NCI-H2029 (cell line): ENCODE data around the gene GFPT2.

Experiments used
- DNase-seq: peaks from one replicate; lab custom pipeline; 2025; lab: John Stamatoyannopoulos, UW

GFPT2 gene

DNA sequence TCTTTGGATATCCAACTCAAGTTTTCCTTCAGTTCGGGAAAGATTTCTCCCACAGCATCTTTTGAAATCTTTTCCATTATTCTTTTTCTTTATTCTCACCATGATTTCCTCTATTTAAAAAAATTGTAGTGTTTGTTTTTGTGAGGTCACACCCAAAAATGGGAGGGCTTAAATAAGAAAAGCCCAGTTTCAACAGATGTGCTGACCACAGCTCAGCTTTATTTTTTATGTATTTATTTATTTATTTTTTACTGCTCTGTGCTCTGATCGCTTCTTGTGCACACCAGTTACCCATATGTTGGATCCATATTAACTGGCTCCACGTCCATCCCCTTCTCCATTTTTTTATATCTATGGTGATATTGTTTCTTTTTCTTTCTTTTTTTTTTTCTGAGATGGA lies 20.3 kb downstream of the GFPT2 start:
- no peak for DNase-seq

DNA sequence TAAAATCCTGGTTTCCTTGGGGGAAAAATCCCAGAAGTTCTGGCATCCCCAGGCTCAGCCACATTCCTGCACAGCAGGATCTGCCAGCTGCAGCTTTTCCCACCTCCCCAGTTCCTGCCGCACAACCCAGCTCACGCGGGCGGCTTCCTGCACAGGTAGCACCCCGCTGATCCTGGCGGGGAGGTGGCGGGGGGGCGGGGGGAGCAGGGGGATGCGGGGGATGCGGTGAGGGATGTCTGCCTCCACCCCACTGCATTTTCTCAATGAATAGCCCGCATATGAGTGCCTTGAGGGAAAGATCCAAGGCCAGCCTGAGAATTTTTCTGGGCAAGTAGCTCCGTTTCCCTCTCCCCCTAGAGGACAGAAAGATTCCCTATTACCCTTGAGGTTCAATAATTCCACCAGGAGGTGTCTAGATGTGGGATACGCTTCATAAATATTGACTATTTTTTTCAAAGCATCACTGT lies 21.1 kb downstream of the GFPT2 start:
- no peak for DNase-seq

DNA sequence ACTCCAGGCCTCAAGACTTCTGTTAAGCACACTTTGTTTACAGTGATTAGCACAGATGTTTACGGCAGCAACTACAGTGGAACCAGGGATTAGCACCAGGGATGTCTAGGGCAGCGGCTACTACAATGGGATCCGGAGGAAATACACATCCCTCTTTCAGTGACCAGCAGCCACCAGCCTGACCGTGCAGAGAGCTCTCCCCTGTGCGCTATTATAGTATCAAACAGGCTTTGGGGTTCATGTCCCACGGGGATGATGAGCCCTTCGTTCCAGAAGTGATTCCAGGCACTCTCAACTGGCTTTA lies 21.5 kb downstream of the GFPT2 start:
- DNase-seq: no peak

DNA sequence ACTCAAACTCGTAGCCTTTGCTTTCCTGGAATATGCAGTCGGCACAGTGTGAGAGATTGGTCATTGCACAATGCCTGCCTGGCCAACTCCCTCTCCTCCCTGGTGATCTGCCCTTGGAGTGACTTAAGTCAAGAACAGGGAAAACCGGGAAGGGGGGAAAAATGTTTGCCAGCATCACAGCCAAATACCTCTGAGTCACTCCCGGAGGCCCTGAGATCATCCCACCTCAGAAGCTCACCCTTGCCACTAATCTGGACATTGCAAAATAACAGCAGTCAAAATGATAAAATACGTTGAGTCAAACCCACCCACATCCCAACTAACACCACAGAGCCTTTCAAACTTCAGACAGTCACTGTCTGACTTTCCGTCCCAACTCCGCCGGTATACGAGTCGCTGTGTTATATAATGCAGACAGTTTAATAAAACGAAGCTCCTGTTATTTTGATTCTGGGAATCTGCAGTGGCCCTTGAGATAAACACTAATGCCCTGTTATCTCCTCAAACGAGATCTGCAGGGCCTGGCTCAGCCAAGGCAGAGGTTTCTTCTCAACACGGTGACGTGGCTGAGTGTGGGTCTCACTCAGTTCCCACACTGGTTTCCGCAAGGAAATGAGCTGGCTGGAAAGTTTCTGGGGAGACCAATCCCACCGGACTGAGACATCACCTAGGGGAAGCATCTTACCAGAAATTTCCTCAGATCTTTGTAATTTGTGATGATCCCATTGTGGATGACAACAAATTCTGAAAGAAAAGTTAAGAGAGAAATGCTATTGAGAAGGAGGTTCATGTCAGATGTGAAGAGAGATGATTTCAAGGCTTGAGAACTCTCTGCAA lies 22.1 kb downstream of the GFPT2 start:
- no peak for DNase-seq

DNA sequence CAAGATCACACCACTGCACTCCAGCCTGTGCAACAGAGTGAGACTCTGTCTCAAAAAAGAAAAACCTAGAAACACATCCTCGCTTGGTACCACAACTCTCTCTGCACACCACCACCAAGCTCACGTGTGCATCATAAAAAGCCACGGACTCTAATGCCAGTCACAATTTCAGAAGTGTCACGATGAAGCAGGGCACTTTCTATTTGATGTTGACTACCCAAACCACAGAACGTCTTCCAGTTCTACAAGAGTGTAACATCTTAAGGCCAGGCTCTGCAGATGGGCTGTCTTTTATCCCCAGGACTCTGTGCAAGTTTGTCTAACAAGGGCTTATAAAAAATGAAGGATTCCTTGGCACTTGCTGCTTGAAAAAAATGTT lies 22.9 kb downstream of the GFPT2 start:
- DNase-seq: no peak

DNA sequence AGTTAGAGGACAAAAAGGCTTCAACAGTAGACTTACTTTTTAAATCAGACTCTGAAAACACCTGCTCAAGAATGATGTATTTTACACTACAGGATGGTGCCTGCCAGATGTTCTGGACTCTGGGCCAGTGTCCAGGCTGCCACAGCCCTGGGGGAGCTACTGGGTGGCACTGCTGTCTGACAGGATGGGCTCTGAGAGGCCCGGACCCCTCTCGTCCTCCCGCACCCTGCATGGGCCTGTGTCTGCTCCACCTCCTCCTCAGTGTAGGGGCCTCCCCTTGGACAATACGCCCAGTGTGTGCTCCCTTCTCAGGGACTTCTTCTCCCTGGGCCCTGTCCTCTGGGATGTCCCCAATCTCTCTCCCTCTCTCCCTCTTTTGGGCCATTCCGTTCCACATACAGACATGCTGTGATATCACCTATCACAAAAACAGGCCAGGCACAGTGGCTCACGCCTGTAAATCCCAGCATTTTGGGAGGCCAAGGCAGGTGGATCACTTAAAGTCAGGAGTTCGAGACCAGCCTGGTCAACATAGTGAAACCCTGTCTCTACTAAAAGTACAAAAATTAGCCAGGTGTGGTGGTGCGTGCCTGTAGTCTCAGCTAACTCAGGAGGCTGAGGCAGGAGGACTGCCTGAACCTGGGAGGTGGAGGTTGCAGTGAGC lies 23.4 kb downstream of the GFPT2 start:
- no peak for DNase-seq

DNA sequence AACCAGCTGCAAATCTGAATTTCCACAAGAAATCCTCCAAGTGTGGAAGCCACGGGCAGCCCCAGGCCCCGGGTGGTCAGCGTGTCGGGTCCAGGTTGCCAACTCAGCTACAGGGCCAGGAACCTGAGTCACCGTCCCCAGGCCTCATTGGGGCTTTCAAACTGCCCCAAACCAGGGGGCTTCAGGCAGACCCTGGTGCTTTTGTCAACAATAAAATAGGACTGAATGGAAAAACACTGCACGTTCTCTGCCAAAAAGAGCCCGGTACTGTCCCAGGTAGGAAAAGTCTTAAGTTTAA lies 24.0 kb downstream of the GFPT2 start:
- no peak for DNase-seq

DNA sequence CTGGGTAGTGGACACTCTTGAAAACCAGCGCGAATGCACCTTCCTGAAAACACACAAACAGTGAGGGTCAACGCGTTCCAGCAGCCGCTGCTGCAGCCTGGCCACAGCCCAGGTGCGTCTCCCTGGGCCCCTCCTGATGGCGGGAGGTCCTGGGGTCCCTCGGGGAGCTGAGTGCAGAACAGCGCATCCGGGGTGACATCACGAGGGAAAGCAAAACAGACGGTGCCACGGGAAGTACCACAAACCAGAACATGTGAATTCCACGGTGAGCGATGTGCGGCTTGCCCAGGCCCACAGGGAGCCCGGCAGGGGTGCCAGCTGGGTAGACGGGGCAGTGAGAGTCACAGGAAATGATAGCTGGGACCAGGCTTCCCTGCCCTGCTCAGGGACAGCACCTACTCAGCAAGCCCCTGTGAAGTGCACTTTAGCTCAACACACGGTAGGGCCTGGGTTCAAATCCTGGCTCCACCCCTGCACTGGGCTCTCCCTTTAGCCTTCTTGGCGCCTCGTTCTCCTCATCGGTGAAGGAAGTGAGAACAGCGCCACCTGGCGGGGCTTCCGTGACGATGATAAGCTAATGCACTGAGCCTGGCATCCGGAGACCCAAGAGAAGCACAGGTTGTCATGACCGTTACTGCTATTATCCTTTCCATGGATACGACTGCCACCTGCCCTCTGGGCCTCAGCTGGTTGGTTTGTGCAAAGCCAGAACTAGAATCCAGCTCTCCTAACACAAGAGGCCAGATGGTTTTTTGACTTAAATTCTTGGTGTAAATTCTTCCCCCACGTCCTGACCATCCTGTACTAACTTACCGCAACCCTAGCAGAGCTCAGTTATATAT lies 24.6 kb downstream of the GFPT2 start:
- DNase-seq: peak; percentile 84

DNA sequence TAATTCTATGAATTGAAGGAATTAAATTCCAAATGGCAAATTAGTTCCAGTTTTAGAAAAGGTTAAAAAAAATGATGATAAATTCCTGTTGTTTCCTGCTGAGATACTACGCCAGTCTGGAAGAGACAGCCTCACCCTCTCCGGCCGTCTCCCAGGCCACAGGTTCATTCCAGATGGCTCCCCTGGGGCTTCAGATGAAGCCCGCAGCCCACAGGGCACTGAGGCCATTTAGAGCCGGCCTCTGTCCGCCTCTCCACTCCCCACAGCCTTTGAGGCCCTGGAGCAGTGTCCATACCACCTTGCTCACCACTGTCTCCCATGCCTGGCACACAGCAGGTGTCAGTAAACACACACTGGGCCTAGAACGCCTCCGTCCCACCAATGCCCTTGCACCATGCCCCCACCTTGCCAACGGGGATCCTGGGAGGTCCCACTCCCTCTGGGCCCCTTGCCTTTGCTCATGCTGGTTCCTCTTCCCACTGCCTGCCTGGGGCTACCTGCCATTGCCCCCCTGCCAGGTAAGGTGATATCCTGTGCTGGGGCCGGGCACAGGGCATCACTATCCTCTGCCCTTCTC lies 26.1 kb downstream of the GFPT2 start:
- DNase-seq: no peak

DNA sequence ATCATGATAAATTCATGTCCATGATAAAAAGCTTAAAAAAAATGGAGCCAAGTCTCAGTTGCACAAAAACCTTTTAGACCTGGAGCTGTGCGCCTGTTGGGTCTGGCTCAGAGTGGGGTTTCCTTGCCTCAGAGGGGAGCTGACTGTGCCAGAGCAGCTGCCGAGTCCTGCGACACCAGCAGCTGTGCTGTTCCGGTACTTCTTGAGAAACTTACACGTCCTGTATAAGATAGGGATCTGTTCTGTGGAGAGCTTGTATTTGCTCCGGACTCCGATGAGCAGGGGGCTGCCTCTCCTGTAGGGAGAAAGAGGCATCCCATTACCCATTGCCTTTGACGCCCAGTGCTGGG lies 28.6 kb downstream of the GFPT2 start:
- DNase-seq: no peak

DNA sequence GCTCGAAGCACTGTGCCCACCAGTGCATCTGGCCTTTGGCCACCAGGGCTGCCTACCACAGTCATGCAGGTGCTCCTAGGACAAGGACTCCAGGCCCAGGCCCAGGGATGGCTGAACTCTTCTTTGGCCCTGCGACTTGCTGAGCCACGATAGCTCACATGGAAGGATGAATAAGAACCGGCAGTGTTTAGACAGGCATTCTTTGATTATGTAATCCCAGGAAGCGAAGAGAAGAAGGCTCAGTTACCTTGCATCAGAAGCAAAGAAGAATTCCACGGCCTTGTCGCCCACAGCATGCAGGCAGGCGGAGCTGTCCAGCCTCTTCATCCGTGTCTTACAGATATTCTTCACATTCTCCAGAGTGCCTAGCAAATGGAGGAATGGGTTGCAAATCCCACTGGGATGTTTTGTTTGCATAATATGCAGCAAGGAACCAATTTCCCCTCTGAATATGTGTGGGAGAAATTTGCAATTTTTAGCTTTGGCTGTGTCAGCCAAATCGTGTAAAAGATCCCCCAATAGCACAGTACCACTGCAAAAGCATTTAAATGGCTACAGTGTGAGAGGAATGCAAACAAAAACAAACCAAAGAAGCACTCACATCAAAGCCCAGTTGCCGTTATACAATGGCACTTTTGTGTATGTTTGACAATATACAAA lies 29.1 kb downstream of the GFPT2 start:
- DNase-seq: no peak

DNA sequence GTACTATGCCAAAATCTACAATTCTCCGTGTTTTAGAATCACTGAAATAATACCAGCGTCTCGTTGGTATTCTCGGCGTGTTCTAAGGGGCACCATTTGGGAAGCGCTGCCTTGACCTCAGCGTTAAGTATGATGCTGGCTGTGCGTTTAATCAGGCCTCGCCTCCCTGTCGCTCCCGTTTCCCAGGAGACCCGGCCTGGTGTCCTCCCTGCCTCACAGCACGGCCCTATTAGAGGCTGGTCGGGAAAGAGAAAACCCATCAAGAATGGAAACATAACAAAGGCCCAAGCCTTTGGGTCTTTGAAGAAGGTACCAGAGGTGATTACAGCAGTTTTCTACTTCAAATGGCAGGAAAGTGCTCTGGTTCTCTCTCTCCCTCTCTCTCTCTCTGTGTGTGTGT lies 30.0 kb downstream of the GFPT2 start:
- DNase-seq: no peak

DNA sequence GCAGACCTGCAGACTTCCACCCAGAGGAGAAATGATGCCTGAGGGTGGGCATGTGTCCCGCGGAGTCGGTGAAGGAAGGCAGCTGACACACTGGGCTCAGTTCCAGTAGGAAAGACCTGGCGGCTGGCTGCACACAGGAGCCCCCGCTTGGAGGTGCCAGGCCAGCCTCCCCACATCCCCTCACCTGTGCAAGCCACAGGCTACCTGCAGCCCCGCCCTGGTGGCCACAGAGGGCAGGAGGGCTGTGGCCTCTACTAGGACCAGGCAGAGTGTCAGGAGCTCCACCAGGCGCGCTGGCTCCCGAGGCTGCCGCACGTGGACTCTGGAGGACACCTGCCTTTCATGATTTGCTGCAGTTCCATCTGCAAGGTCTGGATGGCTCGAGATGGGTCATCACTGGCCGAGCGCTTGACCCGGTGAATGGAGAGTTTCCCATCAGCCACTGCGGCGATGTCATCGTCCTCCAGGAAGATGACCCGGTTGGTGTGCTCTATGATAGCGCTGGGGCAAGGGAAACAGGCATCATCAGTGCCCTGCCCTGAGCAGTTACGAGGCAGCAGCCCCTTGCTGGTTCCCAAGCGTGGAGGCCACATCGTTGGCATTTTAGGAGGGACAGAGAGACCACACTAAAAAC lies 34.6 kb downstream of the GFPT2 start:
- no peak for DNase-seq

DNA sequence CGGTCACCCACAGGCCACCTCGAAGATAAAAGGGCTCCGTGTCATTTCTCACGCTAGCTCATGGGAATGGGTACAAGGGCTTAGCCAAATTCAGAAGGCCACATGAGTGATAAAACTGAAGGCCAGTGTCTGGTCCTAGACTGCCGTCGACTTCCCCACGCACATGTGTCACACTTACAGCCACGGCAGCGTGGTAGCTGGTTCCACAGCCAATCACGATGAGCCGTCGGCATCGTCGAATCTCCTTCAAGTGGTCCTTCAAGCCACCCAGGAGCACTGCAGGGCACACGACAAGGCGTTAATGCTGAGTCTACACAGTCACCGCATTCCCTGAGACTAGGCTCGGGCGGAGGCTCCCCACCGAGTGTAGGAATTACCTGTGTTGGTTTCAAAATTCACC lies 36.5 kb downstream of the GFPT2 start:
- no peak for DNase-seq

DNA sequence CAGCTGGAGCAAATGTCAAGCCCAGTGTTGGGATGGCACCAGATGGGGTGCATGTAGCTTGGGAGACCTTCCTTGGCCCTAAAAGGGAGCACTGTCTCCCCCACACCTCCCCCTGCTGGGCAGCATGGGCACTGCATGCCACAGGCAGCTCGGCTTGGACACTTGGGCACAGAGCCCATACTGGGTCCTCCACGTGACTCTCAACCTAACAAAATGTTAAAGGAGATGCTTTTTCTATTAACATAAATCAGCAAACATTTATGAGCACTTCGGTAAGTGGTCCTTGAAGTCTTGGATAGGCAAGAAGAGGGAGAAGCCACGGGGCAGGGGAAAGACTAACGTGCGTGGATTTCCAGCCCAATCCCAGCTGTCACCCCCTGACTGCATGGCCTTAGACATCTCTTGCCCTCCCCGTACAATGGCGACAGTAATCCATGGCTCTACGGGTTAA lies 37.3 kb downstream of the GFPT2 start:
- DNase-seq: peak; percentile 49

DNA sequence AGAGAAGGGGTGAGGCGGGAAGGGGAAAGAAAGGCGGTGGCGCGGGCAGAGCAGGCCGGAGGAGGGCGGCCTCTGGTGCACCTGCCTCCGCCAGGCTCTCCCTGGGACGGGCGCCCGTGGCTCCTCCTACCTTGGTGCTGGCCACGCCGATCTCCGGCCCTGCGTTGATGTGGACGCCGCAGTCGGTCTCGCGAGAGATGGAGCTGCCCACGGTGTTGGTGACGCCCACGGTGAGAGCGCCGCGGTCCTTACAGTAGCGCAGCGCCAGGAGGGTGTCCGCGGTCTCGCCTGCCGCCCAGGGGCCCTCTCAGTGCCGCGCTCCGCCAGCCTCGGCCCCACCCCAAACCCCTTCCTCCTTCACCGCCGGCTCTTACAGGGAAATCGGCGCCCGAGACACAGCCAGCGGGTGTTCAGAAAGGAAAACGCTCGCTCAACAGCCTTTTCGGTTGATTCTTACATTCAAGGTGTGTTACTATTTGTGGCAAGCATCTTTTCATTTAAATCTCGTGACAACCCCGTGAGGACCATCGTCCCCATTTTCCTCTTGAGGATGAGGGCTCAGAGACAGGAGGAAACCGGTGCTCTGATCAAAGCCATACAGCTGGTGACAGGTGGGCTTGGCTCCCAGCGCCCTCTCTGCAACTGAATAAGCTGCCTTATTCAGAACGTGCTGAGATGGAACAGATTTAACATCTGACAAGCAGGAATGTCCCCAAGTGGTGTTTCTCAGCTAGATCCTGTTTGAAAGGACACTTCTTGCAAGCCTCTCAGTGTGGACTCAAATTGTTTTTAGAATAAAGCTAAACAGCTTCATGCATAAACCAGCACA lies 39.2 kb downstream of the GFPT2 start:
- peak; percentile 80 for DNase-seq

DNA sequence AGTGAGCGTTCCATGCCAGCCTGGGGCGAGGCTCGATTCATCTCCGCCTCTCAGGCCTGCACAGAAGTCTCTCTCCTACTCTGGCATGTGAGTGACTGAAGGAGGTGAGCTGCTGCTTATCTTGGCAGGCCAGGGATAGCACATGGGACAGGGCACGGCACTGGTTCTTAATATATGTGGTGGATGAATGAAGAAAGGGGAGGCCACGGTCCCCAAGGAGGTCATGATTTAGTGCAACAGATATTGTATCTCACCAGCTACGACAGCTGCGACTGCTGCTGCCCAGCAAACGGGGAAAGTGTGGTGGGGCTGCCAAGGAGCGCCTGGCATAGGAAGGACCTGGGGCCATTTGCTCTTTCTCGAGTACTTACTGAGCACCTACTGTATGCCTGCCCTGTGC lies 41.9 kb downstream of the GFPT2 start:
- no peak for DNase-seq

DNA sequence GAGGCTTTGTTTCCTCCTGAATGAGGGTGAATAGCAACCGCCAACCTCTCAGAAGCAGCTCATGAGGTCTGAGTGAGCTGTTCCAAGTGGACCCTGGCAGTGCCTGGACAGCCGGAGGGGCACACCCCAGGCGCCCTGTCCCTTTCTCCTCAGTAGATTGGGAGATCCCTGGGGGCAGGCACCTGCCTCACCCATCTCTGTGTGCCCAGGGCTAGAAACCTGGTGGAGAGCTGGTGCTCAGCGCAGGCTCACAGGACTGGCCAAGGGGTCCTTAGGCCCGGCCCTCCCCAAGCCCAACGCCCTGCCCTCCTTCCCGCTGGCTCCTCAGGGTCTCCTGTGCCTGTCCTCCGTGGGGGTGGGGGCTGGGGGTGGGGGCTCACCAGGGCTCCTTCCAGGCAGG lies 46.3 kb downstream of the GFPT2 start:
- no peak for DNase-seq

DNA sequence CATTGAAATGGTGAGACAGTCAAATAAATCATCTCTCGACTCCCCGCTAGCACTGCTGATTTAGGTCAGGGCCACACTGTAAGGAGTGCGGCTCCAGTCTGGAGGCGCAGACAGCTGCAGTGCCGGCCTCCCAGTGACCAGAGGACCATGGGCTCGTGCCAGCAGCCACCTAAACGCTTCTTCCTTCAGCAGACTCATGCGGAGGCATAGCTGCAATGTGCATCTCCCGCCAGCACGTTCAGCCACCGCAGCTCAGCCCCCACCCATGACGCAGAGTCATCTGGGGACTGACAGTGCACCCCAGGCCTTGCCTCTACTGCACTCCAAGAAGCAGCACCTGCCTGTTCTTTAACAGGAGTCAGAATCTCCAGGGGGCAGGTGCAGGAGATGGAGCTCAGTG lies 47.7 kb downstream of the GFPT2 start:
- no peak for DNase-seq

DNA sequence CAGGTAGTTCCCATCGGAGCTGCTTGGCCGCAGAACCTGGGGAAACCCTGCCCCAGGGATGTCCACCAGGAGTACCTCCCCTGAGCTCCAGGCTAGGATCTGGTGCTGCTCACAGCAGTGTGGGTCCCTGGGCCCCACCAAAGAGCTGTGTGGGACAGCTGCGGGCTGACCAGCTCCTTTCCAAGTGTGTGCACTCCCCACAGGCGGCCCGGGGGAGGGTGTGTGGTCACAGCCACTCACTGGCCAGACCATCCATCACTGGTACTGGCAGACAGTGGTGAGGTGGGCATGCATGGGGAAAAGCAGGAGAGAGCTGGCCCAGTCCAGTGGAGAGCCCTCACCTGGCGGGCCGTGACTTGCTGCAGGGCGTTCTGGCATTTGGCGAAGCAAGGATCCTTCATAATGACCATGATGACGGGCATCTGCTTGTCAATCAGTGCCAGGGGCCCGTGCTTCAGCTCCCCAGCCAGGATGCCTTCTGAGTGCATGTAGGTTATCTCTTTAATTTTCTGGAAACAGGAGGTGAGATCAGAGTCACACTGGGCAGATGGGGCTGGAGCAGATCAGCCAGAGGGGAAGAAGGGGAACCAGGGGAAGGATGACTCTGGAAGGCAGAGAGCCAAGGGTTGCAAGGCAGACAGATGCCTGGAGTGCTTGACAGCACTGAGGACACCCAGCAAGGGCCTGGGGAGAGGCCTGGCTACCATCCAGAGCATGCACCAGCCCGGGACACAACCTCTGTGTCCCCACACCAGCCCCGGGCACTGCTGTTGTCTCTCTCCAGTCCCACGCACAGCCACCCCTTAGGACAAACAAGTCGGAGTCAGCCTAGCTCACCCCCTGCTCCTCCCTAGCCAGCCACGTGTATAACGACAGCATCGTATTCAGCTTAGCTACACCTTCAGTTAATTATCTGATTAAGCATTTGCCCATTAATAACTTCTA lies 48.4 kb downstream of the GFPT2 start:
- DNase-seq: no peak
